Left colon (tissue), 2 donors: ENCODE measurements around the gene ZNF804B. TPM values are rescaled to one million over a fixed set of nuclear protein-coding genes. Genes with fewer than 3 reads are reported as not detected.

ENCODE experiments used
- ATAC-seq: fragments of 200-7000 bp; cut with Tn5 transposase; one replicate; pipeline ENCODE4 v1.9.1; 2020; ENCODE audit warnings: mild to moderate bottlenecking, moderate library complexity
- DNase-seq, 2 donors: peaks; one replicate each; pipeline ENCODE4 v3.0.0-alpha.2; 2020
- intact Hi-C, 2 donors: fragments of 100-400 bp; cut with DNase I in 1 of 2; cut with micrococcal nuclease in 1 of 2; formaldehyde crosslinking; loops; one replicate each; pipeline versions ENCODE4 v1.11.2 to v1.14.0; 2022; cut with DNase I, micrococcal nuclease
- total RNA-seq, 2 donors: library from RNA; stranded (reverse); fragmentation: NEBNext Ultra II Directional; extraction: Animal tissue kit (Norgen Biotek cat#: 25700); gene quantifications; one replicate each; pipeline ENCODE4 v1.2.1, GENCODE V29; 2021
- donor health status: DM: no; HTN: no; CAD: no.
- donor health status: DM: yes; HTN: yes; CAD: no.

The ZNF804B gene
- total RNA-seq, 2 donors from 2014 or later, result not detected

- DNase-seq (no peak), ATAC-seq (no peak)
- intact Hi-C loops, result no loop called here
Measured at GRCh38 chr7:88806280-88807037, 47.0 kb downstream of the ZNF804B start.

DNA sequence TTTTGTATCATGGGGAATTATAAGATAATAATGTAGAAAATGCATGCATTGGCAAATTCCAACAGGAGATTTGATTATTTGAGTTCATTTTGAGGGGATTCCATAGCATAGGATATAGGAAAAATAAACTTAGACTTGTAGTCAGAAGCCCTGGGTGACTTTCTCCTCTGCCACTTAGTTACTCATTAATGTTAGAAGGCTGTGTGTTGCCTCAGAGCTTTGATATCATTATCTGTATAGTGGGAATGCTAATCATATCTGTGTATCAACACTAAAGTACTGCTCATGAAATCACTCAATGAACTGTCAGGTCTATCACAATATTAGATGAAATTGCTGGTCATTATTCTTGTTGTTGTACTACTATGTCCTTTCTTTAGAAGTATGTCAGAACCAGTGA, 59.1 kb downstream of the ZNF804B start:
- intact Hi-C loops, result no loop called here
- ATAC-seq, result no peak

DNA sequence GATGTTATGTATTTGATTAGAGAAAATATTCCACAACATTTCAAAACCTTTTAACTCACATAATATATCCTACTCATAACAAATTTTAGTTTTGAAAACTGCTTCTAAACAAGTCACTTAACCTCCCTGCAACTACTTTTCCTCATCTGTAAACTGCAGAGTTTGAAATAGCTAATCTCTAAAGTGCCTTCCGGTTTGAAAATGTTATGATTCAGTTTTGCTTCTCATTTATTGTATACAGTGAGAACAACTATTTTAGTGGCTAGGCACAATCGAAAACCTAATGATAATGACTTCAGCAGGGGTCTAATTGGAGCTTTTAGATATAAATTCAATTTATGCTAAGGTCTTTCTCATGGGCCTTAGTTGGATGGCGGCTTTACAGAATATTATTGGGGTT, 66.7 kb downstream of the ZNF804B start:
- DNase-seq, result no peak
- no peak for ATAC-seq
- intact Hi-C loops, result no loop called here

More for the DNA sequence above, 59.1 kb downstream of the ZNF804B start:
- DNase-seq, result no peak

- intact Hi-C loops, result no loop called here
- ATAC-seq (no peak), DNase-seq (no peak)
Measured at GRCh38 chr7:88835147-88835728, 75.7 kb downstream of the ZNF804B start.

GRCh38 chr7:88842201-88842600, 82.7 kb downstream of the ZNF804B start:
- ATAC-seq (no peak), DNase-seq (no peak)
- intact Hi-C loops, result no loop called here

- DNase-seq (no peak), ATAC-seq (no peak)
- intact Hi-C loops, result no loop called here
Measured at GRCh38 chr7:88845091-88845490, 85.6 kb downstream of the ZNF804B start.

- DNase-seq (no peak), ATAC-seq (no peak)
- intact Hi-C loops, result no loop called here
Measured at GRCh38 chr7:88851220-88851619, 91.7 kb downstream of the ZNF804B start.

- ATAC-seq, result no peak
- intact Hi-C loops, result no loop called here
- no peak for DNase-seq
Measured at GRCh38 chr7:88859288-88859687, 99.8 kb downstream of the ZNF804B start.

DNA sequence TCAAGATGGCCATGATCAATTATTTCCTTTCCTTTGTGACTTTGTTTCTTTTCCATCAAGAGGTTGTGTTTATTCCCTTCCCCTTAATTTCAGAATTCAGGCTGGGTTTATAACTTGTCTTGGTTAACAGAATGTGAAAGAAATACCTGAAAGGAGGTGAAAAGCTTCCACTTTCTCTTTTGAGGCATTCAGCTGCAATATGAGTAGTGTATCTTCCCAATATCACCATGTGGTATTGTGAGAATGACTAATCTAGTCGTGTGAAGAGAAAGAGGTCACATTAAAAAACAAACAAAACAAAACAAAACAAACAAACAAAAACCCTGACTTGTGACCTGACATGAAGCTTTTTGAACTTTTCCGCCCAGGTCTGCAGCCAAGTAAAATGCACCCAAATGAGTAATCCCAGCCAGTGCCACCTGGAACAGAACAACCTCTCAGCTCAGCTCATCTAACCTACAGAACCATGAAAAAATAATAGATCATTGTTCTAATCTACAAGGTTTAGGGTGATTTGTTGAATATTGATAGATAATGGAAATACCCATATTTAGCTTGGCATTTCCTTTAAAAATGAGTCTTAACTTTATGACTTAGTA, 106.9 kb downstream of the ZNF804B start:
- ATAC-seq (no peak), DNase-seq (no peak)
- intact Hi-C loops, result no loop called here

DNA sequence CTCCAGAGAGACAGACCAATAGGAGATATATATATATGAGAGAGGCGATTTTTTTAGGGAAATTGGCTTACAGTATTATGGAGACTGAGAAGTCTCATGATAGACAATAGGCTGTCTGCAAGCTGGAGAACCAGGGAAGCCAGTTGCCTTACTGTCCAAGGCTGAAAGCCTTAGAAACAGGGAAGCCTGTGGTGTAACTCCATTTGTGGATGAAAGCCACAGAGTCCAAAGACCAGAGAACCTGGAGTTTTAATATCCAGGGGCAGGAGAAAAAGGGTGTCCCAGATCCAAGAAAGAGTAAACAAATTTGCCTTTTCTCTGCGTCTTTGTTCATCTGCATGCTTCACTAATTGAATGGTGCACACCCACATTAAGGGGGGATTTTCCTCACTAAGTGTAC, 107.7 kb downstream of the ZNF804B start:
- no peak for ATAC-seq
- intact Hi-C loops, result no loop called here

GRCh38 chr7:88868456-88868855, 109.0 kb downstream of the ZNF804B start:
- ATAC-seq (no peak), DNase-seq (no peak)
- intact Hi-C loops, result no loop called here

More for the DNA sequence above, 107.7 kb downstream of the ZNF804B start:
- no peak for DNase-seq

- no peak for DNase-seq
- ATAC-seq, result no peak
- intact Hi-C loops, result no loop called here
Measured at GRCh38 chr7:88881136-88881535, 121.6 kb downstream of the ZNF804B start.

DNA sequence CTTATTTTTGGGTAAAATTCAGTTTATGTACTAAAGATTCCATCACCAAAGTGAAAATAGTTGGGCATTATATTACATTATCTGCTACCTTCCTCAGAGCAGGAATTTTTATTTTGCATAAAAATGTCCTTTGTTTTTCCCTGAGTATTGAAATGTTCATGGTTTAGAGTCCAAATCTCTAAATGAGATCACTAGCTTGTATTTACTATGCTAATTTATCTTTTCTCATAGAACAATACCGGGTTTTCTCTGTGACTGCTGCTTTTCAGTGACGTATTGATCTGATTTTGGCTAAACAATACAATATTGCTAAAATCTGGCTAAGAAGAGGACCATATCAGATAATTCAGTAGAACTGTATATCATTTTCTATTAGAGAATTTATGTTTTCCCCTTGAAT, 125.6 kb downstream of the ZNF804B start:
- intact Hi-C loops, result no loop called here
- ATAC-seq (no peak), DNase-seq (no peak)

DNA sequence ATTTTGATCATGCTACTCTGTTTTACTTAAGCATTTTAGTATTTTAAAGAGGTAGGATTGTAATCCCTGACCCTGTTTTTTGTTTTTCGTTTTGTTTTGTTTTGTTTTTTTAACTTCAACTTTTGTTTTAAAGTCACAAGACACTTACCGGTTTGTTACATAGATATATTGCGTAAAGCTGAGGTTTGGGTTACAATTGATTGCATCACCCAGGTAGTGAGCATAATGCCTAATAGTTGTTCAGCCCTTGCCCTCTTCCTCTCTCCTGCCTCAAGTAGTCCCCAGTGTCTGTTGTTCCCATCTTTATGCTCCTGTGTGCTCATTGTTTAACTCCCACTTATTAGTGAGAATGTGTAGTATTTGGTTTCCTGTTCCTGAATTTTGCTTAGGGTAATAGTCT, 129.2 kb downstream of the ZNF804B start:
- no peak for ATAC-seq
- intact Hi-C loops, result no loop called here
- no peak for DNase-seq

- intact Hi-C loops, result no loop called here
- no peak for DNase-seq
- no peak for ATAC-seq
Measured at GRCh38 chr7:88910516-88910915, 151.0 kb downstream of the ZNF804B start.

DNA sequence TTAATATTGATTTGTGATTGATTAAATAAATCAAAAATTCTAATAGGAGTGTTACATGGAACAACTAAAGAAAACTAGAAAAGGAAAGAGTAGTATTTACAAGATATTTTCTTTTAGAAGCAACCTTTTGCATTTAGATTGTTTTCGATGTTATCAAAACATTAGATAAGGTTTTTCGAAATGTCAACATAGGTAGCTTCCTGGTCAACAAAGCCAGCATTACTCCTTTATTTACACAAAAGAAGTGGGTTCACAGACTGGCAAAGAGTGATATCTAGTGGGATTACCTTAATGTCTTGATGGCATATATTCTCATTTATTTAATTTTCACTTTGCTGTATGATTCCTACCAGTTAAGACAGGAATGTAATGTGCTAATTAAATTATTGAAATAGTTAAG, 153.4 kb downstream of the ZNF804B start:
- no peak for DNase-seq
- ATAC-seq, result no peak
- intact Hi-C loops, result no loop called here

- intact Hi-C loops, result no loop called here
- ATAC-seq, result no peak
- DNase-seq, result no peak
Measured at GRCh38 chr7:88915615-88916014, 156.1 kb downstream of the ZNF804B start.

GRCh38 chr7:88919478-88920131, 160.1 kb downstream of the ZNF804B start:
- no peak for ATAC-seq
- no peak for DNase-seq
- intact Hi-C loops, result no loop called here

- no peak for DNase-seq
- ATAC-seq, result no peak
- intact Hi-C loops, result no loop called here
Measured at GRCh38 chr7:88922944-88923343, 163.4 kb downstream of the ZNF804B start.

DNA sequence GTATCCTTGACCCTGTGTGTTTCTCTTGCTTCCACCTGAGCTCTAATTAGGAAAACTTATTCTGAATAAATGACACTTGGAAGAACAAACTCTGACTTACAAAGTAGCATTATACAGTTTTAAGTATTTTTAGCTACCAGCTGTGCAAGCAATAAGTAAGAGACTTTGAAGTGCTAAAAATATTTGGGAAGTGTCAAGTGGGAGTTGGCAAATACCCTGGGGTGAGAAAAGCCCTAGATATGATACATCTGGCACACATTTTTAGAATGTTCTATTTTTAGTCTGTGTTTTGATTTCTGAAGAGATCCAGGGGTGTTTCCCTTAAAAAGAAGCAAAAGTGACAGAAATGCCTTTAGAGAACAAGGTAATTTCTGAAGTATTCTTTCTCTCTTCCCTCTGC, 168.8 kb downstream of the ZNF804B start:
- DNase-seq, result no peak
- intact Hi-C loops, result no loop called here
- ATAC-seq, result no peak
